ENCODE measurements around the gene EVA1A. TPM values are rescaled to one million over a fixed set of nuclear protein-coding genes. Genes with fewer than 3 reads are reported as not detected.

EVA1A gene
- total and polyA plus RNA-seq, 2 of the 8 experiments (the other 6 are each of a cell fraction or from before 2014, with no cell fraction given): 2.4 to 4.3 TPM

DNA sequence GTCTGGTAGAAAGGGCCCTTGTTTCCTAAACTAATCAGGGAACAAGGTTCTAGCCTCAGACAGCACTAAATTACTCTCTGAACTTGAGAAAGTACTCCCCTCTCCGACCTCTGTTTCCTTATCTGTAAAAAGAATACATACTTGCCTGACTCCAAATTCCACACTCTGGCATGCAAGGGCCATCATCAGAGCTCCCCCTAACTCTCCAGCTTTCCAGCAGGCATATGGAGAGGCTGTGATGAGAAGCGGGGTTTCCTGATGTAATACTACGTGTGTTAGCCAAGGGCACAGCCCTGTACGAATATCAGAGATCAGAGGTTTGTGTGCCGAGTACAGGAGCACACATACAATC is 1.8 kb upstream of the EVA1A start:
- Histone ChIP-seq H3K27me3 (replicated peaks in 1 of 4; ENCODE audit: control insufficient read depth in 3 of 4, extremely low read depth in 1 of 4, insufficient read depth in 3 of 4, low read length in 3 of 4) (peaks cover 0 to 18% (median 11%) of the 10 kb centered on the region in 4 experiments; a peak in 5 of 7 replicates), H3K18ac (ENCODE audit: extremely low read depth, low read length) (no peak overlapping the region), H3K4me1 (replicated peaks in 1 of 4; ENCODE audit: control insufficient read depth in 3 of 4, insufficient read depth in 4 of 4, low read length in 3 of 4) (peaks cover 0 to 4% (median 1%) of the 10 kb centered on the region in 4 experiments; a peak in 1 of 7 replicates), H3K14ac (ENCODE audit: insufficient read length) (no peak overlapping the region), H3K36me3 (ENCODE audit: control insufficient read depth in 2 of 4, insufficient read depth in 4 of 4, low read length in 3 of 4) (no peaks in the 10 kb centered on the region), H4K8ac (ENCODE audit: extremely low read depth, insufficient read depth, low read length) (no peak overlapping the region), H2AK5ac (ENCODE audit: low read depth, low read length) (no peak overlapping the region), H2BK12ac (ENCODE audit: low read depth, low read length) (no peak overlapping the region), H2BK5ac (ENCODE audit: low read depth, low read length) (no peak overlapping the region), H3K4me2 (ENCODE audit: insufficient read depth in 1 of 2, low read depth in 2 of 2, low read length in 2 of 2) (no peak overlapping the region), H3K9me3 (ENCODE audit: insufficient read depth in 2 of 2, low read depth in 1 of 2, low read length in 1 of 2) (no peaks in the 10 kb centered on the region), H2BK120ac (replicated peaks; ENCODE audit: low read depth, low read length) (no peak overlapping the region), H4K5ac (ENCODE audit: insufficient read length, low read depth, low read length) (no peak overlapping the region), H3K4me3 (ENCODE audit: extremely low read depth in 1 of 4, insufficient read depth in 2 of 4, low read depth in 3 of 4, low read length in 4 of 4) (no peak overlapping the region), H2BK15ac (ENCODE audit: low read length) (no peak overlapping the region), H4K91ac (replicated peaks; ENCODE audit: insufficient read length, low read length) (no peak overlapping the region), H3K23ac (ENCODE audit: insufficient read length) (no peak overlapping the region), H3K79me1 (ENCODE audit: low read depth, low read length) (no peaks in the 10 kb centered on the region), H2BK20ac (ENCODE audit: low read length) (no peak overlapping the region), H3K4ac (replicated peaks; ENCODE audit: insufficient read length, low read depth, low read length) (no peak overlapping the region), H3K9ac (replicated peaks in 1 of 4; ENCODE audit: extremely low read depth in 1 of 4, low read depth in 3 of 4, low read length in 3 of 4) (no peak overlapping the region), H3K23me2 (ENCODE audit: low read depth, low read length) (peaks cover 11% of the 10 kb centered on the region; the same call in 1 of the 2 replicates), H4K20me1 (replicated peaks in 1 of 2; ENCODE audit: control insufficient read depth in 1 of 2, insufficient read depth in 2 of 2, low read length in 2 of 2) (no peaks in the 10 kb centered on the region), H3K27ac (ENCODE audit: low read depth, low read length) (no peak overlapping the region), H3K56ac (replicated peaks; ENCODE audit: insufficient read length, low read depth, low read length) (no peak overlapping the region), H2AFZ (ENCODE audit: low read length) (no peak overlapping the region), H3K79me2 (ENCODE audit: control insufficient read depth in 1 of 2, insufficient read depth in 2 of 2, low read length in 2 of 2) (no peaks in the 10 kb centered on the region)
- ChIA-PET POLR2A (ENCODE audit: partially characterized antibody) (no interaction called here), CTCF (ENCODE audit: partially characterized antibody) (interaction anchor here (1.0 to 3.0 kb wide), 6 partner anchors 9 to 66 kb away, joined by 3 to 17 read pairs (median 6); no protein-coding TSS in a partner anchor)
- no peak for FAIRE-seq
- WGBS, 2 experiments (ENCODE audit: extremely low coverage in 1 of 2, insufficient coverage in 1 of 2, insufficient read length in 1 of 2, insufficient replicate concordance in 2 of 2, low coverage in 1 of 2, low lambda C conversion rate in 2 of 2, missing lambda C conversion rate in 1 of 2): 85% methylated on average over 5 of the region's 5 CpGs; no CpG with 5 or more reads in 1 of the 2 experiments
- DNase-seq (ENCODE audit: low read depth in 1 of 2, low spot score in 2 of 2): no peak
- TF ChIP-seq CHD1 (IDR thresholded peaks at IDR 0.05; ENCODE audit: low read depth, low read length) (no peak), SIRT6 (IDR thresholded peaks at IDR 0.05; ENCODE audit: low read length) (no peak), SAP30 (IDR thresholded peaks at IDR 0.05; ENCODE audit: insufficient read depth, insufficient replicate concordance, low read length) (no peak), CTBP2 (IDR thresholded peaks at IDR 0.05; ENCODE audit: borderline replicate concordance, insufficient read depth, insufficient read length, low read length) (no peak), RBBP5 (IDR thresholded peaks at IDR 0.05; ENCODE audit: borderline replicate concordance, low read depth, low read length) (no peak), SIX5 (IDR thresholded peaks at IDR 0.05; ENCODE audit: low read depth, low read length) (no peak), SP4 (IDR thresholded peaks at IDR 0.05; ENCODE audit: low read length) (no peak)
- TF ChIP-seq, protein P1, sequence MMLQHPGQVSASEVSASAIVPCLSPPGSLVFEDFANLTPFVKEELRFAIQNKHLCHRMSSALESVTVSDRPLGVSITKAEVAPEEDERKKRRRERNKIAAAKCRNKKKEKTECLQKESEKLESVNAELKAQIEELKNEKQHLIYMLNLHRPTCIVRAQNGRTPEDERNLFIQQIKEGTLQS (IDR thresholded peaks at IDR 0.05; ENCODE audit: insufficient read depth, low read depth, low read length): no peak

Data from H1 (cell line).